Measurements from ENCODE around the gene NPDC1. TPM values are rescaled to one million over a fixed set of nuclear protein-coding genes. Genes with fewer than 3 reads are reported as not detected.
"Not testable (repeated sequence)": the region's sequence is repeated elsewhere in the genome, so short reads cannot be mapped to it uniquely, and the experiment has no call there.

Gene NPDC1
- total RNA-seq, 1 donor from 2014 or later, result 59.4 TPM

GRCh38 chr9:137068539-137069507, 22.8 kb upstream of the NPDC1 start:
- peaks cover 8% of the 10 kb centered on the region for H3K36me3 Mint-ChIP-seq (ENCODE audit: low read depth)
- no peak overlapping the region for H3K27ac Mint-ChIP-seq
- no peak for DNase-seq
- intact Hi-C loops (cut with micrococcal nuclease), result no loop called here
- peak overlapping the region; percentile 74 for H3K4me3 Mint-ChIP-seq
- H3K27me3 Mint-ChIP-seq, result no peaks in the 10 kb centered on the region
- H3K9me3 Mint-ChIP-seq, result no peaks in the 10 kb centered on the region
- peaks cover 23% of the 10 kb centered on the region for H3K4me1 Mint-ChIP-seq

- Mint-ChIP-seq H3K36me3 (ENCODE audit: low read depth) (peaks cover 8% of the 10 kb centered on the region), H3K9me3 (no peaks in the 10 kb centered on the region), H3K27me3 (no peaks in the 10 kb centered on the region), H3K4me3 (peak overlapping the region; percentile 76), H3K4me1 (peaks cover 23% of the 10 kb centered on the region), H3K27ac (peak overlapping the region; percentile 64)
- DNase-seq, result peak; percentile 96
- intact Hi-C loops (cut with micrococcal nuclease), result loop anchor here (1.0 kb wide), 1 partner anchor 22 kb away; the partner anchor contains the start of gene NPDC1
Measured at GRCh38 chr9:137067860-137068538, 22.0 kb upstream of the NPDC1 start.

GRCh38 chr9:137066096-137066861, 20.3 kb upstream of the NPDC1 start:
- no peak overlapping the region for H3K4me3 Mint-ChIP-seq
- no peaks in the 10 kb centered on the region for H3K9me3 Mint-ChIP-seq
- no peak for DNase-seq
- no peaks in the 10 kb centered on the region for H3K27me3 Mint-ChIP-seq
- H3K36me3 Mint-ChIP-seq (ENCODE audit: low read depth), result peaks cover 8% of the 10 kb centered on the region
- intact Hi-C loops (cut with micrococcal nuclease), result no loop called here
- peaks cover 17% of the 10 kb centered on the region for H3K4me1 Mint-ChIP-seq
- H3K27ac Mint-ChIP-seq, result no peak overlapping the region

GRCh38 chr9:137065336-137065967, 19.5 kb upstream of the NPDC1 start:
- intact Hi-C loops (cut with micrococcal nuclease), result loop anchor here (2.0 kb wide), 1 partner anchor 37 kb away; the partner anchor contains the start of gene ABCA2

GRCh38 chr9:137064880-137065164, 18.8 kb upstream of the NPDC1 start:
- Mint-ChIP-seq H3K27me3 (no peaks in the 10 kb centered on the region), H3K9me3 (no peaks in the 10 kb centered on the region)
- intact Hi-C loops (cut with micrococcal nuclease), result loop anchor here (2.0 kb wide), 1 partner anchor 36 kb away; the partner anchor contains the start of gene ABCA2

More at GRCh38 chr9:137065336-137065967, 19.5 kb upstream of the NPDC1 start:
- H3K27me3 Mint-ChIP-seq, result no peaks in the 10 kb centered on the region
- H3K36me3 Mint-ChIP-seq (ENCODE audit: low read depth), result peaks cover 8% of the 10 kb centered on the region
- no peaks in the 10 kb centered on the region for H3K9me3 Mint-ChIP-seq
- H3K27ac Mint-ChIP-seq, result no peak overlapping the region
- DNase-seq, result no peak
- peaks cover 12% of the 10 kb centered on the region for H3K4me1 Mint-ChIP-seq
- H3K4me3 Mint-ChIP-seq, result no peak overlapping the region

GRCh38 chr9:137064027-137064879, 18.3 kb upstream of the NPDC1 start:
- peak; percentile 91 for DNase-seq
- Mint-ChIP-seq H3K27ac (peak overlapping the region; percentile 13), H3K27me3 (no peaks in the 10 kb centered on the region), H3K36me3 (ENCODE audit: low read depth) (peaks cover 8% of the 10 kb centered on the region), H3K9me3 (no peaks in the 10 kb centered on the region), H3K4me1 (peaks cover 12% of the 10 kb centered on the region), H3K4me3 (no peak overlapping the region)
- intact Hi-C loops (cut with micrococcal nuclease), result loop anchor here (2.0 kb wide), 1 partner anchor 35 kb away; the partner anchor contains the start of gene ABCA2

More at GRCh38 chr9:137064880-137065164, 18.8 kb upstream of the NPDC1 start:
- H3K4me3 Mint-ChIP-seq, result no peak overlapping the region
- H3K27ac Mint-ChIP-seq, result no peak overlapping the region
- no peak for DNase-seq
- H3K36me3 Mint-ChIP-seq (ENCODE audit: low read depth), result peaks cover 8% of the 10 kb centered on the region
- H3K4me1 Mint-ChIP-seq, result peaks cover 12% of the 10 kb centered on the region

GRCh38 chr9:137063311-137064026, 17.5 kb upstream of the NPDC1 start:
- no peaks in the 10 kb centered on the region for H3K27me3 Mint-ChIP-seq
- no peak for DNase-seq
- H3K27ac Mint-ChIP-seq, result no peak overlapping the region
- intact Hi-C loops (cut with micrococcal nuclease), result loop anchor here (2.0 kb wide), 1 partner anchor 35 kb away; the partner anchor contains the start of gene ABCA2
- peaks cover 10% of the 10 kb centered on the region for H3K4me1 Mint-ChIP-seq
- H3K36me3 Mint-ChIP-seq (ENCODE audit: low read depth), result peaks cover 8% of the 10 kb centered on the region
- H3K9me3 Mint-ChIP-seq, result no peaks in the 10 kb centered on the region
- H3K4me3 Mint-ChIP-seq, result no peak overlapping the region

- H3K27me3 Mint-ChIP-seq; H3K27ac Mint-ChIP-seq; H3K36me3 Mint-ChIP-seq (ENCODE audit: low read depth); DNase-seq; intact Hi-C loops (cut with micrococcal nuclease); H3K4me1 Mint-ChIP-seq; H3K4me3 Mint-ChIP-seq; H3K9me3 Mint-ChIP-seq: not testable (repeated sequence)
Measured at GRCh38 chr9:137062798-137063197, 16.8 kb upstream of the NPDC1 start.

- DNase-seq, result no peak
- Mint-ChIP-seq H3K27me3 (no peaks in the 10 kb centered on the region), H3K4me1 (peaks cover 3% of the 10 kb centered on the region), H3K4me3 (no peak overlapping the region), H3K27ac (no peak overlapping the region), H3K36me3 (ENCODE audit: low read depth) (peaks cover 3% of the 10 kb centered on the region), H3K9me3 (no peaks in the 10 kb centered on the region)
- intact Hi-C loops (cut with micrococcal nuclease), result no loop called here
Measured at GRCh38 chr9:137062384-137062783, 16.4 kb upstream of the NPDC1 start.

- H3K4me3 Mint-ChIP-seq, result no peak overlapping the region
- intact Hi-C loops (cut with micrococcal nuclease), result no loop called here
- no peaks in the 10 kb centered on the region for H3K4me1 Mint-ChIP-seq
- no peak for DNase-seq
- H3K36me3 Mint-ChIP-seq (ENCODE audit: low read depth), result no peaks in the 10 kb centered on the region
- no peak overlapping the region for H3K27ac Mint-ChIP-seq
- H3K9me3 Mint-ChIP-seq, result no peaks in the 10 kb centered on the region
- H3K27me3 Mint-ChIP-seq, result peaks cover 2% of the 10 kb centered on the region
Measured at GRCh38 chr9:137058521-137059234, 12.7 kb upstream of the NPDC1 start.

GRCh38 chr9:137057545-137057944, 11.6 kb upstream of the NPDC1 start:
- Mint-ChIP-seq H3K36me3 (ENCODE audit: low read depth) (no peaks in the 10 kb centered on the region), H3K27me3 (peaks cover 5% of the 10 kb centered on the region), H3K4me1 (no peaks in the 10 kb centered on the region), H3K9me3 (no peaks in the 10 kb centered on the region), H3K4me3 (no peak overlapping the region), H3K27ac (no peak overlapping the region)
- intact Hi-C loops (cut with micrococcal nuclease), result no loop called here
- DNase-seq, result no peak

All from activated CD4-positive, alpha-beta T cell treated with anti-CD3 and anti-CD28 coated beads, Interleukin-2, amount 10 ng/mL, durations not matched to agents 24 days and 14 days (primary cell).